ENCODE results near the gene NME5. TPM values are rescaled to one million over a fixed set of nuclear protein-coding genes. Genes with fewer than 3 reads are reported as not detected.
A peak's percentile ranks its signal among the peaks of the same experiment; 100 is the strongest.

Gene NME5
- total and polyA plus RNA-seq, 2 of the 8 experiments (the other 6 are each of a cell fraction or from before 2014, with no cell fraction given) = 0.48 to 0.89 TPM

- Histone ChIP-seq H3K79me2 (ENCODE audit: control insufficient read depth in 1 of 2, insufficient read depth in 2 of 2, low read length in 2 of 2) (no peaks in the 10 kb centered on the region), H3K27ac (ENCODE audit: low read depth, low read length) (no peak overlapping the region), H2BK20ac (ENCODE audit: low read length) (no peak overlapping the region), H2BK12ac (ENCODE audit: low read depth, low read length) (0 out of 2 replicates have a peak overlapping the region, but pooled peaks have one; percentile 4), H3K23ac (ENCODE audit: insufficient read length) (no peak overlapping the region), H3K9ac (replicated peaks in 1 of 4; ENCODE audit: extremely low read depth in 1 of 4, low read depth in 3 of 4, low read length in 3 of 4) (no peak overlapping the region), H2BK120ac (replicated peaks; ENCODE audit: low read depth, low read length) (no peak overlapping the region), H3K4me2 (ENCODE audit: insufficient read depth in 1 of 2, low read depth in 2 of 2, low read length in 2 of 2) (peak overlapping the region; percentile 58 to 63), H3K4me3 (ENCODE audit: extremely low read depth in 1 of 4, insufficient read depth in 2 of 4, low read depth in 3 of 4, low read length in 4 of 4) (peak overlapping the region in 1 of 4 experiments; percentile 48; a peak in 3 of 8 replicates), H3K36me3 (ENCODE audit: control insufficient read depth in 2 of 4, insufficient read depth in 4 of 4, low read length in 3 of 4) (no peaks in the 10 kb centered on the region), H3K18ac (ENCODE audit: extremely low read depth, low read length) (peak overlapping the region; percentile 9; the same call in 1 of the 2 replicates), H4K20me1 (replicated peaks in 1 of 2; ENCODE audit: control insufficient read depth in 1 of 2, insufficient read depth in 2 of 2, low read length in 2 of 2) (peaks cover 2 to 3% of the 10 kb centered on the region in 2 experiments), H3K4me1 (replicated peaks in 1 of 4; ENCODE audit: control insufficient read depth in 3 of 4, insufficient read depth in 4 of 4, low read length in 3 of 4) (peaks cover 13 to 27% (median 26%) of the 10 kb centered on the region in 4 experiments), H3K23me2 (ENCODE audit: low read depth, low read length) (peaks cover 2% of the 10 kb centered on the region; the same call in 1 of the 2 replicates), H4K8ac (ENCODE audit: extremely low read depth, insufficient read depth, low read length) (no peak overlapping the region), H3K27me3 (replicated peaks in 1 of 4; ENCODE audit: control insufficient read depth in 3 of 4, extremely low read depth in 1 of 4, insufficient read depth in 3 of 4, low read length in 3 of 4) (peaks cover 46 to 74% (median 65%) of the 10 kb centered on the region in 4 experiments), H2AK5ac (ENCODE audit: low read depth, low read length) (no peak overlapping the region), H3K4ac (replicated peaks; ENCODE audit: insufficient read length, low read depth, low read length) (no peak overlapping the region), H2BK15ac (ENCODE audit: low read length) (no peak overlapping the region), H3K14ac (ENCODE audit: insufficient read length) (no peak overlapping the region), H4K91ac (replicated peaks; ENCODE audit: insufficient read length, low read length) (no peak overlapping the region), H3K79me1 (ENCODE audit: low read depth, low read length) (no peaks in the 10 kb centered on the region; the same call in 1 of the 2 replicates), H3K56ac (replicated peaks; ENCODE audit: insufficient read length, low read depth, low read length) (no peak overlapping the region), H4K5ac (ENCODE audit: insufficient read length, low read depth, low read length) (no peak overlapping the region), H2AFZ (ENCODE audit: low read length) (no peak overlapping the region), H2BK5ac (ENCODE audit: low read depth, low read length) (no peak overlapping the region; the same call in 1 of the 2 replicates), H3K9me3 (ENCODE audit: insufficient read depth in 2 of 2, low read depth in 1 of 2, low read length in 1 of 2) (no peaks in the 10 kb centered on the region)
- DNase-seq (ENCODE audit: low read depth in 1 of 2, low spot score in 2 of 2) (peak in 1 of 2 experiments; percentile 55), FAIRE-seq (peak; percentile 88)
- ChIA-PET POLR2A (ENCODE audit: partially characterized antibody) (interaction anchor here (0.9 to 1.5 kb wide), 3 partner anchors 8 to 14 kb away, joined by 3 to 4 read pairs (median 4); no protein-coding TSS in a partner anchor), CTCF (ENCODE audit: partially characterized antibody) (interaction anchor here (1.4 to 5.6 kb wide), 3 partner anchors 15 to 31 kb away, joined by 3 to 35 read pairs (median 4); no protein-coding TSS in a partner anchor)
- WGBS, 2 experiments (ENCODE audit: extremely low coverage in 1 of 2, insufficient coverage in 1 of 2, insufficient read length in 1 of 2, insufficient replicate concordance in 2 of 2, low coverage in 1 of 2, low lambda C conversion rate in 2 of 2, missing lambda C conversion rate in 1 of 2) = 11% methylated on average over 4 of the region's 4 CpGs; no CpG with 5 or more reads in 1 of the 2 experiments
- peak; percentile 90 for TF ChIP-seq TCF12 (IDR thresholded peaks at IDR 0.05; ENCODE audit: low read depth, low read length)
- peak; percentile 61; the same call in 1 of the 2 replicates for TF ChIP-seq SP1 (IDR thresholded peaks at IDR 0.05; ENCODE audit: low read depth, low read length)
- no peak for TF ChIP-seq YY1 (IDR thresholded peaks at IDR 0.05; ENCODE audit: low read depth, low read length)
- peak; percentile 97 for TF ChIP-seq RXRA (IDR thresholded peaks at IDR 0.05; ENCODE audit: insufficient read depth, low read depth, low read length)
- no peak for TF ChIP-seq RAD21 (IDR thresholded peaks at IDR 0.05 in 1 of 2, conservative IDR thresholded peaks at IDR 0.05 in 1 of 2; ENCODE audit: low read depth in 2 of 2, low read length in 2 of 2)
- no peak for TF ChIP-seq CEBPB (IDR thresholded peaks at IDR 0.05; ENCODE audit: low read depth, low read length)
- peak; percentile 87 for TF ChIP-seq POU5F1 (IDR thresholded peaks at IDR 0.05; ENCODE audit: low read depth, low read length)
- TF ChIP-seq ATF3 (IDR thresholded peaks at IDR 0.05; ENCODE audit: insufficient read depth, low read depth, low read length) = no peak
- TF ChIP-seq E2F6 (IDR thresholded peaks at IDR 0.05) = no peak
- TF ChIP-seq, protein P1, sequence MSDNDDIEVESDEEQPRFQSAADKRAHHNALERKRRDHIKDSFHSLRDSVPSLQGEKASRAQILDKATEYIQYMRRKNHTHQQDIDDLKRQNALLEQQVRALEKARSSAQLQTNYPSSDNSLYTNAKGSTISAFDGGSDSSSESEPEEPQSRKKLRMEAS (IDR thresholded peaks at IDR 0.05) = peak; percentile 20; the same call in 1 of the 2 replicates
Observed at GRCh38 chr5:138095100-138095907, 43.9 kb downstream of the NME5 start.

Data from H1 (cell line).